Measurements from ENCODE around the gene PCLAF.

Gene PCLAF

GRCh38 chr15:64389036-64389435 is 7.8 kb upstream of the PCLAF start:
- no peak for DNase-seq (ENCODE audit: low read depth)
- H3K4me3 ChIP-seq (ENCODE audit: low read depth, low read length): peak overlapping the region; percentile 96
- TF ChIP-seq, protein P1, sequence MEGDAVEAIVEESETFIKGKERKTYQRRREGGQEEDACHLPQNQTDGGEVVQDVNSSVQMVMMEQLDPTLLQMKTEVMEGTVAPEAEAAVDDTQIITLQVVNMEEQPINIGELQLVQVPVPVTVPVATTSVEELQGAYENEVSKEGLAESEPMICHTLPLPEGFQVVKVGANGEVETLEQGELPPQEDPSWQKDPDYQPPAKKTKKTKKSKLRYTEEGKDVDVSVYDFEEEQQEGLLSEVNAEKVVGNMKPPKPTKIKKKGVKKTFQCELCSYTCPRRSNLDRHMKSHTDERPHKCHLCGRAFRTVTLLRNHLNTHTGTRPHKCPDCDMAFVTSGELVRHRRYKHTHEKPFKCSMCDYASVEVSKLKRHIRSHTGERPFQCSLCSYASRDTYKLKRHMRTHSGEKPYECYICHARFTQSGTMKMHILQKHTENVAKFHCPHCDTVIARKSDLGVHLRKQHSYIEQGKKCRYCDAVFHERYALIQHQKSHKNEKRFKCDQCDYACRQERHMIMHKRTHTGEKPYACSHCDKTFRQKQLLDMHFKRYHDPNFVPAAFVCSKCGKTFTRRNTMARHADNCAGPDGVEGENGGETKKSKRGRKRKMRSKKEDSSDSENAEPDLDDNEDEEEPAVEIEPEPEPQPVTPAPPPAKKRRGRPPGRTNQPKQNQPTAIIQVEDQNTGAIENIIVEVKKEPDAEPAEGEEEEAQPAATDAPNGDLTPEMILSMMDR (IDR thresholded peaks at IDR 0.05; ENCODE audit: low read depth, low read length): no peak
- no peak for TF ChIP-seq MAX (IDR thresholded peaks at IDR 0.05; ENCODE audit: low read depth, low read length)
- TF ChIP-seq POLR2A (IDR thresholded peaks at IDR 0.05; ENCODE audit: extremely low read depth, insufficient read length): no peak

DNA sequence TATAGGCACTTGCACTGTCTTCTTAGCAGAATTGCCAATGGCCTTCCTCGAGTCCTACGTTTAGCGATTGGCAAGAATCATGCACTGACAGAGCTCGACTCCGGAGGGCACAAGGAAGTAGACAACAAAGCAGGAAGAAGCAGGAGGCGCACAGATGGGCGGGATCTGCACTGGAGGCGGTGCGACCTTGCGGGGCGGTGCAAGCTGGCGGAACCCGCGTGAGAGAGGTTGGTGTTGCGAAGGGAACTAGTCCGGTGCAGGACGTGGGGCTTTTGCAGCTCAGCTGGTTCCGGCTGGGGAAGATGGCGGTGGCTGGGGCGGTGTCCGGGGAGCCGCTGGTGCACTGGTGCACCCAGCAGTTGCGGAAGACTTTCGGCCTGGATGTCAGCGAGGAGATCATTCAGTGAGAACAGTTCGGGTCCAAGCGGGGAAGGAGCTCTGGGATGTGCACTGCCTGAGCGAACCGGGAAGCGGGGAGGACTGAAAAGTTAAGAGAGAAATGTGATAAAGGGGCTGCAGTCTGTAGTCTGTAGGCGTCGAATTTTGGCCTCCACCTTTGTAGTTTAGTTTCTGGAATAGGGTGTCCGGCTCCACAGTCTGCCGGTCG is 6.4 kb upstream of the PCLAF start, which contains the start of gene TRIP4:
Gene TRIP4 (plus strand): TSS at position 275 of the 607 bp plus-strand sequence. CDS start 28 bp downstream, at position 303.
- peak; percentile 98 for DNase-seq (ENCODE audit: low read depth)
- TF ChIP-seq, protein P1 (IDR thresholded peaks at IDR 0.05; ENCODE audit: low read depth, low read length): no peak
- TF ChIP-seq POLR2A (IDR thresholded peaks at IDR 0.05; ENCODE audit: extremely low read depth, insufficient read length) (peak; percentile 95), MAX (IDR thresholded peaks at IDR 0.05; ENCODE audit: low read depth, low read length) (peak; percentile 87), MYC (IDR thresholded peaks at IDR 0.05; ENCODE audit: low read depth, low read length) (peak; percentile 87)
- H3K4me3 ChIP-seq (ENCODE audit: low read depth, low read length): peak within 1 kb of the TSS; percentile 96

GRCh38 chr15:64386291-64386690 is 5.0 kb upstream of the PCLAF start:
- DNase-seq (ENCODE audit: low read depth): no peak
- H3K4me3 ChIP-seq (ENCODE audit: low read depth, low read length): no peak overlapping the region
- TF ChIP-seq MAX (IDR thresholded peaks at IDR 0.05; ENCODE audit: low read depth, low read length) (no peak), MYC (IDR thresholded peaks at IDR 0.05; ENCODE audit: low read depth, low read length) (no peak), POLR2A (IDR thresholded peaks at IDR 0.05; ENCODE audit: extremely low read depth, insufficient read length) (no peak)
- TF ChIP-seq, protein P1 (IDR thresholded peaks at IDR 0.05; ENCODE audit: low read depth, low read length): no peak

- TF ChIP-seq, protein P1 (IDR thresholded peaks at IDR 0.05; ENCODE audit: low read depth, low read length): no peak
- TF ChIP-seq MAX (IDR thresholded peaks at IDR 0.05; ENCODE audit: low read depth, low read length) (no peak), MYC (IDR thresholded peaks at IDR 0.05; ENCODE audit: low read depth, low read length) (no peak), POLR2A (IDR thresholded peaks at IDR 0.05; ENCODE audit: extremely low read depth, insufficient read length) (no peak)
- no peak for DNase-seq (ENCODE audit: low read depth)
- no peak overlapping the region for H3K4me3 ChIP-seq (ENCODE audit: low read depth, low read length)
Measured at GRCh38 chr15:64383760-64384159, 2.5 kb upstream of the PCLAF start.

- peak; percentile 25 for DNase-seq (ENCODE audit: low read depth)
- peak overlapping the region; percentile 92 for H3K4me3 ChIP-seq (ENCODE audit: low read depth, low read length)
Measured at GRCh38 chr15:64380130-64380870, 941 bp downstream of the PCLAF start.

DNA sequence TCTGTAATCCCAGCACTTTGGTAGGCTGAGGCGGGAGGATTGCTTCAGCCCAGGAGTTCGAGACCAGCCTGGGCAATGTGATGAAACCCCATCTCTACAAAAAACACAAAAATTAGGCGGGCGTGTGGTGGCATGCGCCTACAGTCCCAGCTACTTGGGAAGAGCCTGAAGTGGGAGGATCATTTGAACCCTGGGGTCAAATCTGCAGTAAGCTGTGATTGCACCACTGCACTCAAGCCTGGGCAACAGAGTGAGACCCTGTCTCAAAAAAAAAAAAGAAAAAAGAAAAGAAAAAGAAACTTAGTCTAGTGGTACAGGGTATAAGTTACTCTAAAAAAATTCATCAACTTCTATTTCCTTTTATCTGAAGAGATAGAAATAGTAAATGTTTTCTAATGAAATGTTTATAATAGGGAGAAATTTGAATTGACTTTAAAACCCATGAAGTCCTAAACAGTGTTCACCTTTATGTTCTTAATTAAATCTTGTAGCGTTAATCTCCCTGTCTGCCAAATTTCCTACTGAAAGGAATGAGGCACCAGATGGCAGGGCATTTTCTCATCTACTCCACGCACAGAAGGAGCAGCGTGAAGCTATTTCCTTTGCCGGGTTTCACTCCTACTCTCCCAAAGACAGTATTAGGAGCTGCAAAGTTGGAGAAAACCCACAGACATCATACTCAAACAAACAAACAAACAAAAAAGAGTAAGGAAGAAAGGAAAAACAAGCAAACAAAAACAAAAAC is 1.9 kb downstream of the PCLAF start:
- peak overlapping the region; percentile 92 for H3K4me3 ChIP-seq (ENCODE audit: low read depth, low read length)
- DNase-seq (ENCODE audit: low read depth): peak; percentile 19
- TF ChIP-seq MYC (IDR thresholded peaks at IDR 0.05; ENCODE audit: low read depth, low read length) (no peak), POLR2A (IDR thresholded peaks at IDR 0.05; ENCODE audit: extremely low read depth, insufficient read length) (no peak), MAX (IDR thresholded peaks at IDR 0.05; ENCODE audit: low read depth, low read length) (no peak)
- TF ChIP-seq, protein P1 (IDR thresholded peaks at IDR 0.05; ENCODE audit: low read depth, low read length): no peak
